ENCODE measurements around the gene HMGCS1.

DNA sequence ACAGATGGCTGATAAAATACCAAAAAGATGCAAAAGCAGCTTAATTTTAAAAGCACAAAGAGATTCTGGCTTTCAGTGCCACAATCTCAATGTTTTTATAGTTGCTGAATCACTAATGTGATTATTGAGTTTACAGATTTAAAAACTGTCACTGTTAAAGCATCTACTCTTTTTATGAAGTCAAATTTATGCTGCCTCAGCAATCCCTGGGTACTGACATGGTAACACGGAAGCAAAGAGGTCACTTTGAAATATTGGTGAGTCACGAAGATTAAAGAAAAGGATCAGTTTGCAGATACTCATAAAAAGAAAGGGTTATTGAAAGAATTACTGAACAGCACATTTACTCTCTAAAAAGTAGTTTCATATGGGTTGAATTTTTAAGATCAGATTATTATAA, 39.7 kb upstream of the HMGCS1 start:
- TF ChIP-seq, protein P1, sequence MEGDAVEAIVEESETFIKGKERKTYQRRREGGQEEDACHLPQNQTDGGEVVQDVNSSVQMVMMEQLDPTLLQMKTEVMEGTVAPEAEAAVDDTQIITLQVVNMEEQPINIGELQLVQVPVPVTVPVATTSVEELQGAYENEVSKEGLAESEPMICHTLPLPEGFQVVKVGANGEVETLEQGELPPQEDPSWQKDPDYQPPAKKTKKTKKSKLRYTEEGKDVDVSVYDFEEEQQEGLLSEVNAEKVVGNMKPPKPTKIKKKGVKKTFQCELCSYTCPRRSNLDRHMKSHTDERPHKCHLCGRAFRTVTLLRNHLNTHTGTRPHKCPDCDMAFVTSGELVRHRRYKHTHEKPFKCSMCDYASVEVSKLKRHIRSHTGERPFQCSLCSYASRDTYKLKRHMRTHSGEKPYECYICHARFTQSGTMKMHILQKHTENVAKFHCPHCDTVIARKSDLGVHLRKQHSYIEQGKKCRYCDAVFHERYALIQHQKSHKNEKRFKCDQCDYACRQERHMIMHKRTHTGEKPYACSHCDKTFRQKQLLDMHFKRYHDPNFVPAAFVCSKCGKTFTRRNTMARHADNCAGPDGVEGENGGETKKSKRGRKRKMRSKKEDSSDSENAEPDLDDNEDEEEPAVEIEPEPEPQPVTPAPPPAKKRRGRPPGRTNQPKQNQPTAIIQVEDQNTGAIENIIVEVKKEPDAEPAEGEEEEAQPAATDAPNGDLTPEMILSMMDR (IDR thresholded peaks at IDR 0.05) = no peak
- TF ChIP-seq POLR2A (IDR thresholded peaks at IDR 0.05; ENCODE audit: low read depth) (no peak), EP300 (IDR thresholded peaks at IDR 0.05) (no peak)
